Measurements from ENCODE around the gene KIRREL1.

KIRREL1 gene

GRCh38 chr1:158113759-158114127, 120.3 kb downstream of the KIRREL1 start:
- peak overlapping the region; percentile 3 for H3K4me3 ChIP-seq (ENCODE audit: low read length)
- TF ChIP-seq, protein P1, sequence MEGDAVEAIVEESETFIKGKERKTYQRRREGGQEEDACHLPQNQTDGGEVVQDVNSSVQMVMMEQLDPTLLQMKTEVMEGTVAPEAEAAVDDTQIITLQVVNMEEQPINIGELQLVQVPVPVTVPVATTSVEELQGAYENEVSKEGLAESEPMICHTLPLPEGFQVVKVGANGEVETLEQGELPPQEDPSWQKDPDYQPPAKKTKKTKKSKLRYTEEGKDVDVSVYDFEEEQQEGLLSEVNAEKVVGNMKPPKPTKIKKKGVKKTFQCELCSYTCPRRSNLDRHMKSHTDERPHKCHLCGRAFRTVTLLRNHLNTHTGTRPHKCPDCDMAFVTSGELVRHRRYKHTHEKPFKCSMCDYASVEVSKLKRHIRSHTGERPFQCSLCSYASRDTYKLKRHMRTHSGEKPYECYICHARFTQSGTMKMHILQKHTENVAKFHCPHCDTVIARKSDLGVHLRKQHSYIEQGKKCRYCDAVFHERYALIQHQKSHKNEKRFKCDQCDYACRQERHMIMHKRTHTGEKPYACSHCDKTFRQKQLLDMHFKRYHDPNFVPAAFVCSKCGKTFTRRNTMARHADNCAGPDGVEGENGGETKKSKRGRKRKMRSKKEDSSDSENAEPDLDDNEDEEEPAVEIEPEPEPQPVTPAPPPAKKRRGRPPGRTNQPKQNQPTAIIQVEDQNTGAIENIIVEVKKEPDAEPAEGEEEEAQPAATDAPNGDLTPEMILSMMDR (IDR thresholded peaks at IDR 0.05; ENCODE audit: insufficient read depth, low read depth, low read length, missing control alignments) = no peak
- no peak for DNase-seq (ENCODE audit: low read depth)

GRCh38 chr1:158115126-158115525, 121.7 kb downstream of the KIRREL1 start:
- TF ChIP-seq, protein P1 (IDR thresholded peaks at IDR 0.05; ENCODE audit: insufficient read depth, low read depth, low read length, missing control alignments) = no peak
- no peak for DNase-seq (ENCODE audit: low read depth)
- H3K4me3 ChIP-seq (ENCODE audit: low read length) = no peak overlapping the region

- H3K4me3 ChIP-seq (ENCODE audit: low read length) = no peak overlapping the region
- TF ChIP-seq, protein P1 (IDR thresholded peaks at IDR 0.05; ENCODE audit: insufficient read depth, low read depth, low read length, missing control alignments) = no peak
Measured at GRCh38 chr1:158116311-158117167, 123.1 kb downstream of the KIRREL1 start.

GRCh38 chr1:158117854-158118704, 124.6 kb downstream of the KIRREL1 start:
- H3K4me3 ChIP-seq (ENCODE audit: low read length) = no peak overlapping the region
- TF ChIP-seq, protein P1 (IDR thresholded peaks at IDR 0.05; ENCODE audit: insufficient read depth, low read depth, low read length, missing control alignments) = peak; percentile 60
- peak; percentile 36 for DNase-seq (ENCODE audit: low read depth)

More at GRCh38 chr1:158116311-158117167, 123.1 kb downstream of the KIRREL1 start:
- DNase-seq (ENCODE audit: low read depth) = no peak

- TF ChIP-seq, protein P1 (IDR thresholded peaks at IDR 0.05; ENCODE audit: insufficient read depth, low read depth, low read length, missing control alignments) = no peak
Measured at GRCh38 chr1:158118713-158119402, 125.4 kb downstream of the KIRREL1 start.

DNA sequence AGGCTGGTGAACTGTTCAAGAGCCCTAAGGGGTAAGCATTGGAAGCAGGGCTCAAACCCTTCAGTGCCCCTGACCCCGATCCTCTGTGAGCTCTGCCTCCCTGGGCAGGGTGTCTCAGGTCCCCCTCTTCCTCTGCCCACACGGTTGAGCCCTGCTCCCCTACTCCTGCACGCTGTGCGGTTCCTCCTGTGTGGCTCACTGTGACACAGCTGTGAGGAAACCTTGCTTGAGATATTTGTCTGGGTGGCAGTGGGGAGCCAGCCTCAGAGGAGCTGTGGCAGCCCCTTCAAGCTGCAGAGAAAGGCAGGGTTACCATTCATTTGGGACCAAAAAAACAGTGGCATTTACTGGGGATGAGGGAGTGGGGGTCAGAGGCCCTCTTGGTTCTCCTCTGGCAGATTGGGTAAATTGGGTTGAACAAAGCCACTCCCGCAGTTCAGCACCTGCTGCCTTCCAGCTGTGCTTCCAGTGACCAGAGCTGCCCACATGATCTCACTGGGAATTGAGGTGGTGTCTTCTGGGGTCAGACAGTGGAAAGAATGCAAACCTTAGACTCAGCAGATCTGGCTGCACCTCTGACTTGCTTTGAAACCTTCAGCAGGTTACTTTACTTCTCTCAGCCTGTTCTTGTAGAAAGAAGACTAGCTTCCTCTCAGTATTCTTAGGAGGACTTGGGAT, 126.7 kb downstream of the KIRREL1 start:
- no peak overlapping the region for H3K4me3 ChIP-seq (ENCODE audit: low read length)
- TF ChIP-seq, protein P1 (IDR thresholded peaks at IDR 0.05; ENCODE audit: insufficient read depth, low read depth, low read length, missing control alignments) = no peak
- no peak for DNase-seq (ENCODE audit: low read depth)

More at GRCh38 chr1:158118713-158119402, 125.4 kb downstream of the KIRREL1 start:
- no peak overlapping the region for H3K4me3 ChIP-seq (ENCODE audit: low read length)
- DNase-seq (ENCODE audit: low read depth) = no peak
